HG03175 (cell line): ENCODE measurements around the gene TEDC2.
"Not testable (repeated sequence)": the region's sequence is repeated elsewhere in the genome, so short reads cannot be mapped to it uniquely, and the experiment has no call there.

ENCODE experiments used
- ATAC-seq: cut with Tn5 transposase; IDR thresholded peaks from one replicate; pipeline ENCODE4 v1.9.1; 2021; ENCODE audit warnings: mild to moderate bottlenecking, moderate library complexity; ENCODE audit not compliant: unreplicated experiment

Gene TEDC2, protein sequence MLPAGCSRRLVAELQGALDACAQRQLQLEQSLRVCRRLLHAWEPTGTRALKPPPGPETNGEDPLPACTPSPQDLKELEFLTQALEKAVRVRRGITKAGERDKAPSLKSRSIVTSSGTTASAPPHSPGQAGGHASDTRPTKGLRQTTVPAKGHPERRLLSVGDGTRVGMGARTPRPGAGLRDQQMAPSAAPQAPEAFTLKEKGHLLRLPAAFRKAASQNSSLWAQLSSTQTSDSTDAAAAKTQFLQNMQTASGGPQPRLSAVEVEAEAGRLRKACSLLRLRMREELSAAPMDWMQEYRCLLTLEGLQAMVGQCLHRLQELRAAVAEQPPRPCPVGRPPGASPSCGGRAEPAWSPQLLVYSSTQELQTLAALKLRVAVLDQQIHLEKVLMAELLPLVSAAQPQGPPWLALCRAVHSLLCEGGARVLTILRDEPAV

DNA sequence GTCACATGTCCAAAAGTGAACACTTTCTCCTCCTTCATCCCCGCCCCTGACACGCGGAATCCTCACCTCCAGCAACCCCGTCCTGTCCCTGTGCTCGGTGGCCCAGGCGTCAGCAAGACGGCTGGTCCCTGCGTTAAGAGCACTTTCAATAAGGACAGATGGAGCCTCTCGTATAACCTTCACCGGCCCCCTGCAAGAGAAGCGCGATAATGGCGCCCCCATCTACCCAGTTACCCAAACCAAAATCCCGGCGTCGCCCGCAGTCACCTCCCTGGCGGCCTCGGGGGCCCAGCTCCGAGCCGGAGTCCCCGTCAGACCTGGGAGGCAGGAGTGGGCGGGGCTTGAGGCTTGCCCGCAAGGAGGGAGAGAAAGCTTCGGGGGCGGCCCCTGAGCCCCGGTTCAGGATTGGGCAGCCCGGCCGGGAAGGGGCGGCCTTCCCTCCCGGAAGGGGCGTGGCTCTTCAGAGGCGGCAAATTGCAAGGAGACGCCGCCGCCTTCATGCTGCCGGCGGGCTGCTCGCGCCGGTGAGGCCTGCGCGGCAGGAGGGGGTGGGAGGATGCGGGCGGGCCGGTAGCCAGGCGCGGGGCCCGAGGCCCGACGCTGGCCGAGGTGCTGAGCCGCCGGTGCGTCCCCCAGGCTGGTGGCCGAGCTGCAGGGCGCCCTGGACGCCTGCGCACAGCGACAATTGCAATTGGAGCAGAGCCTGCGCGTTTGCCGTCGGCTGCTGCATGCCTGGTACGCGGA lies at the start of gene TEDC2:
Gene TEDC2 (plus strand): TSS at position 463 of the 744 bp plus-strand sequence. CDS start 36 bp downstream, at position 499.
- peak; percentile 80 for ATAC-seq

DNA sequence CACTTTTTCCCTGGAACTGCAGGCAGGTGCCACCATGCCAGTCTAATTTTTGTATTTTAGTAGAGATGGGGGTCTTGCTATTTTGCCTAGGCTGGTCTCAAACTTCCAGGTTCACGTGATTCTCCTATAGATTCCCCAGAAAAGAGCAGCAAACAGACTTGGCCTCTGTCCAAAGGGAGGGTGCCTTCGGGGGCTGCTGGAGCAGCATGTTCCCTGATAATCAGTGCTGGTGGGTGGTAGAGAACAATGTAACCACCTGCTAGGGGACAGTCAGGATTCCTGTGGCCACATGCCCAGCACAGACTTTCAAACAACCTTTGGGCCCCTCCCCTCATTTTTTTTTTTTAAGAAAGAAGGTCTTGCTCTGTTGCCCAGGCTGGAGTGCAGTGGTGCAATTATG lies 44.8 kb upstream of the TEDC2 start:
- ATAC-seq = no peak

DNA sequence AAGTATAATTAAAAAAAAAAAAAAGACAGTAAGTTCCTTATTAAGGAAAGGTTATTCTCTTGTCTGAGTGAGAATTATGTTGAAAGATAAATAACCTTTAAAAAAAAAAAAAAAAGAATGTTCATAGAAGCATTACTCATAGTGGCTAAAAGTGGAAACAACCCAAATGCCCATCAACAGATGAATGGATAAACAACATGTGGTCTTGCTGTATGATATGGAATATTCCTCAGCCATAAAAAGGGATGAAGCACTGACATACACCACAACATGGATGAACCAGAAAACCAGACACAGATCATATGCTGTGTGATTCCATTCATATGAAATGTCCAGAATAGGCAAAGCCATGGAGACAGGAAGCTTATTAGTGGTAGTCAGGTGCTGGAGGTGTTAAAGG lies 39.9 kb upstream of the TEDC2 start:
- no peak for ATAC-seq

DNA sequence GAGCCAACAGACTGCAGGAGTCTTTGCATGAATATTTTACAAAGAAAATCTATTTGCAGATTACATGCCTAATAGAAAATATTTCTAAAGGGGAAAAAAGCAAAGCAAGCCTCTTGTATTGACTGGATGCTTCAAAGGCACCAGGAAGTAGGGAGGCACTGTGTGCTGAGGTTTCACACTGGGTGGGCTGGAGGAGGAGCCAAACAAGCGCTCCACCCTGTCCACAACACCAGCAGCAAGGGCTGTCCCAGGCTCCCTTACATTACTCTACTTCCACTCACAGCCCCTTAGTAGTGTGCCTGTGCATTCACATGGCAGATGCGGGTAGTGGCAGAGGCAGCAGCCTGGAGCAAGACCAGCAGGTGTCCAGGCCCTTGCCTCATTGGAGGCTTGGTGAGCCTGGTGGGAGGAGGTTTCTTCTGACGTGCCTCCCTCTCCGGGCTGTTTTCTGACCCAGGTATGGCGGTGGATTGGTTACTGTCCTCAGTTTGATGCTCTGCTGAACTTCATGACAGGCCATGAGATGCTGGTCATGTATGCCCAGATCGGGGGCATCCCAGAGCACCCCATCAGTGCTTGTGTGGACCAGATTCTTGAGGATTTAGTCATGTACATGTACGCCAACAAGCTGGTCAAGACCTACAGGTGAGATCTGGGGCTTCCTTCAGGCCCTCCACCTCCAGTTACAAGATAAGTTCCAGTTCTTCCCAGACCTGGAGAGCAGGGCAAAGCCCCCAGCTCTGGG lies 37.6 kb upstream of the TEDC2 start:
- ATAC-seq = no peak

DNA sequence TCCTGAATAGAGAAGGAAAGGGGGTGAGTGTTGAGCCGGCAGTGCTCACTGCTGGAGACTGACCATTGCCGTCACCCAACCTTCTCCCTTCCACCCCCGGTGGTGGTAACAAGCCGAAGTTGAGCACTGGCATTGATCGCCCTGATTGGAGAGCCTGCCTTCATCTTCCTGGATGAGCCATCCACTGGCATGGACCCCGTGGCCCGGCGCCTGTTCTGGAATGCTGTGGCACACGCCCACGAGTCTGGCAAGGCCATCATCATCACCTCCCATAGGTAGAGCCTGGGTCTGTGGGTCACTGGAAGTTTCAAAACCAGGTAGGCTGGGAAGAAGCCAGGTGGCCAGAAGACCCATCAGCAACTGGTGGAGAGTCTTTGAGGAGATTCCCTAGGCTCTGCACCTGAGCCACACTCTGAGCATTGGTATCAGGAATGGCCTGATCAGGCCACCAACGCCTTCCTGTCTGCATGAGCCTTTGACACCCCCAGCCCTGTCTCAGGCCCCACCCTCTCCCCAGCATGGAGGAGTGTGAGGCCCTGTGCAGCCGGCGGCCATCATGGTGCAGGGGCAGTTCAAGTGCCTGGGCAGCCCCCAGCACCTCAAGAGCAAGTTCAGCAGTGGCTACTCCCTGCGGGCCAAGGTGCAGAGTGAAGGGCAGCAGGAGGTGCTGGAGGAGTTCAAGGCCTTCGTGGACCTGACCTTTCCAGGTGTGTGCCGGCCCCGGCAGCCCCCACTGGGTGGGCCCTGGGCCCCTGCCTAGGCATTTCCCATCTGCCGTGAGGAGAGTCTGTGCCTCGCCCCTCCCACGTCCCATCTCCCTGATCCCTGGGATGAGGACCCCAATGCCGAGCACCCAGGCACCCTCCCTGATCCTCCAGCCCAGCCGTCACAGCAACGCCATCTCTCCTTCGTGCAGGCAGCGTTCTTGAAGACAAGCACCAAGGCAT lies 35.6 kb upstream of the TEDC2 start:
- ATAC-seq = no peak

DNA sequence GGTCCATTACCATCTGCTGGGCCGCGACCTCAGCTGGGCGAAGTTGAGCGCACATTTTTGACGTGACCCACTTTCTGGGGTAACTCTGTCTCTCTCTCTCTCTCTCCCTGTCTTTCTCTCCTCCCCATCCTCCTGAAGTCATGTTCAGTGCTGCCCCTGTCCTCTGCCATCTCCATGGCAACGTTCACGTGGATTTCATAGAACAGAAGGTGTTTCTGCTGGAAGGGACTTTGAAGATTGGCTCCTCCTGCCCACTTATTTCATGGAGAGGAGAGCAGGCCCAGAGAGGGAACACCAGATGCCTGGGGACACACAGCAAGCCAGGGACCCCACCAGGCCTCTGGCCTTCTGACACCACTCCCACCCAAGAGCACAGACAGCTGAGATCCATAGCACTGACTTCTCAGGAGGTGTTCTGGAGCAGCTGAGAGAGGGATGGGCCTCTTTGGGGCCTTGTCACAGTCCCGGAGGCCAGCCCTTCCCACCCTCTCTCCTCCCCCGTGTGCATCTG lies 34.8 kb upstream of the TEDC2 start:
- no peak for ATAC-seq

DNA sequence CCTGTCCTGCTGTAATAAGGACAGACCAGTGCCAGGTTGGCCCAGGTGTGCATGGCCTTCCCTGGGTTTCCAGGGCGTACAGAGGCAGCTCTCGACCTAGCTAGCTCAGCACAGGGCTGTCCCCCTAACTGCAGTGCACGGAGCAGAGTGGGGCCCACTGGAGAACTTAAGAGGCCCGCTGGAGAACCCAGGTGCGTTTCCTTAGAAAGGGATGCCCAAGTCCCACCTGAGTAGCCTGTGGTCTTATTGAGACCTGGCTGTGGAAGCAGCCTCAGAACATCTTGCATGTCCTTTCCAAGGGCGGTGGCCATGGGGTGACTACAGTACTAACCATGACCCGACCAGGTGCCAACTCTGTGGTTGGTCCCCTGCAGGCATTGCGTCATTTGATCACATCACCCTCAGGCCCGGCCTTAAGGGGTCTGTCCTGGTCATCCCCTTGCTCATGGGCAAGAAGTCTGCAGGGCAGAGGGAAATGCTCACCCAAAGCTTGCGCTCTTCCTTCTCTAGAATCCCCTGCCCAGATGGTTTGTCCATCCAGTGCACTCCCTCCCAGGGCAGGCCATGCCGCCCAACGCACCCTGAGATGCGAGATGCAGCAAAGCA lies 34.0 kb upstream of the TEDC2 start:
- ATAC-seq = no peak

DNA sequence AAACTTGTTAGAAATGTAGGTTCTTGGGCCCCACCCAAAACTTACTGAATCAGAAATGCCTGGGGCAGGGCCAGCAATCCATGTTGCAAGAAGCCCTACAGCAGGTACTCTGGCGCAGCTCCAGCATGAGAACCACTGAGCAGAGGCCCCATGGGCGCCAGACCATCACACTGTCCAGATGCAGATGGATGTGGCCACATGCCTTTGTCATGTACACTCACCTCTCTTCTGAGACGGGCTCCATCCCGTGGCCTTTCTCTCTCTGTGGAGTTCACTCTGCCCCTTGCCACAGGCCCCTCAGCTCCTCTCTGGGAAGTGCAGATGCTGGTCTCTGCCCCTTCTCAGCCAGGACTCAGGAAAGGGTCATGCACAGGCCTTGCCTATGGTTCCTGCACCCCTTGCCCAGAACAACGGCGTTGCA lies 33.0 kb upstream of the TEDC2 start:
- ATAC-seq = no peak

DNA sequence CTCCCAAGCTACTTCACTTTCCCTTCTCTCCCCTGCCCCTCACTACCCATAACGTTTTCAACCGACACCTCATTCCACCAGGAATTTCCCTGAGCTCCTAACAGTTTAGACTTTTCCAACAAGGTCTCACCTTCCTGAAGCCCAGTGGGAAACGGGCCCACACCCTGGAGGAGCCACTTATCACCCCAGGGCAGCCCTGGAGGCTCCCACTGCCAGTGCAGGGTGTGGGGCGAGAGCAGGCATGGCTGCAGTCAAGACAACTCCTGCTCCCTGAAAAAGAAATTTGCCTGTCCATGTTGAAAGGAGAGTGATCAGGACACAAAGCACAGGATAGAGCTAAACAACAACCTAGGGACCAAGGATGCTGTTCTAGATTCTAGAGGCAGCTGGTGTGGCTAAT lies 32.4 kb upstream of the TEDC2 start:
- no peak for ATAC-seq

DNA sequence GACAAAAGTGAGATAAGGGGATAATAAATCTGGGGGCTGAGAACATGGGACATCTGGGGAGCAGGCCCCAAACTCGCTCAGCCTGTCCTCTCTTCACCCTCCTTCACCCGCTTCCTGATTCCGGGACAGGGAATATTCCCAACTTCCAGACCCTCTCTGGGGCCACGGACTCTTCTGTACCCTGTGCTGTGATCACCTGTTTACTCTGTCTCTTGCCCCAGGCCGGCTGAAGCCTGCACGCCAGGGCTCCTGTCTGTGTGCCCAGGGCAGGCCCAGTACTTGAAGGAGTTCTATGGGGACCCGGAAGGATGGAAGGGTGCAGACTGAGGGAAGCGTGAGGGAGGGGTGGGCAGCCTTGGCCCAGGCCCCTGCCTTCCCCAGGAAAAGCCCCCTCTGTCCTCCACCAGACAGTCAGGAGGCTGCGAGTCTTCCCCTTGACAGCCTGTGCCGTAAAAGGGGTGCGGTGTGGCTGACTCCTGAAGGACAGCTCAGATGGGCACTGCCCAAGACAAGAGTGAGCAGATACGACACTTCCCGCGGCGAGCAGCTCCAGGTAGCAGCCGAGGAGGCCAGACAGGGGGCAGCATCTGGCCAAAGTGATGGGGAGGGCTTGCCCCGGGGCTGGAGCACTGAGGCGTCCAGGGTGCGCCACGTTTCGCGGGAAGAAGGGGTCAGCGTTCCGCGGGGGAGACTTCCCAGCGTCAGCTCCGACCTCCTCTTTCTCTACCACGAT lies 31.7 kb upstream of the TEDC2 start:
- ATAC-seq = no peak

DNA sequence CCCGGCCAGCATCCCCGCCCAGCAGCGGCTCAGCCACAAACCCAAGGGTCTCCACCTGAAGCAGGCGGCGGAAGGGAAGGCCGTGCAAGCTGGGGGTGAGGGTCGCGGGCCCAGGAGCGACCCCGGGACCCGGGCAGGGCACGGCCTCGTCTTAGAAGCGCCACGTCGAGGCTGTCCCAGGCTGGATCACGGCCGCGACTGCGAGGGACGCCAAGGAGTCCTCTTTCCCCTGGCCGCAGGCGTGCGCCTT lies 31.2 kb upstream of the TEDC2 start:
- peak; percentile 25 for ATAC-seq

DNA sequence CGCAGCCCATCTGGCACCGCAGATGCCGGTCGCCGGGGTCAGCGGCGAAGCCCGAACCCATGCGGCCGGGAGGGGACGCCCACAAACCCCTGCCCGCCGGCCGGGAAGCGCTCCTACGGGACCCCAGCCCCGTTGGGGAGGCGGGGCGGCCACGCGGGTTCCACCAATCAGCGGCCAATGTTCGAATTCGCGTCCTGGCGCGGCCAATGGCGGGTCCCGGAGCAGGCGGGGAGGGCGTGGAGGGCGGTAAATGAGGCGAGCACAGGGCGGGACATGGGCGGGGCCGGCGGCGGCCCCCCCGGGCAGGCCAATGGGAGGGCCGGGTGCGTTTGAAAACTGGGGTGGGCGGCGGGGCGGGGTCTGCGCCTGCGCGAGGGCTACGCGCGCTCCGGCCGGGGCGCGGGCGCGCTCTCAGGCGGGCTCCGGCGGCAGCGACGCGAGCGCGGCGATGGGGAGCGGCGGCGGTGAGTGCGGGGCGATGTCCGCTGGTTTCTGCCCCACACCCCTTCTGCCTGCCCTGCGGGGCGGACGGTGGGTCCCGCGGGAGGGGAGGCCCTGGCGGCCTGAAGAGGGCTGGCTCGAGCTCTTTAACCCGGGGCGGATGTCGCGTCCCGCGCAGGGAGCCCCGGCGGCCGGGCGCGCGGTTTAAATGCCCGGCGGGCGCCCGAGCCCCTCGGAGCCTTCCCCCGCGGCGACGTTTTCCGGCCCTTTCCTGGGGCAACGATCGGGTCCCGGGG lies 30.7 kb upstream of the TEDC2 start, which contains the start of gene CCNF:
Gene CCNF (plus strand): TSS at position 414 of the 737 bp plus-strand sequence. CDS start 35 bp downstream, at position 449.
- ATAC-seq = peak; percentile 83

DNA sequence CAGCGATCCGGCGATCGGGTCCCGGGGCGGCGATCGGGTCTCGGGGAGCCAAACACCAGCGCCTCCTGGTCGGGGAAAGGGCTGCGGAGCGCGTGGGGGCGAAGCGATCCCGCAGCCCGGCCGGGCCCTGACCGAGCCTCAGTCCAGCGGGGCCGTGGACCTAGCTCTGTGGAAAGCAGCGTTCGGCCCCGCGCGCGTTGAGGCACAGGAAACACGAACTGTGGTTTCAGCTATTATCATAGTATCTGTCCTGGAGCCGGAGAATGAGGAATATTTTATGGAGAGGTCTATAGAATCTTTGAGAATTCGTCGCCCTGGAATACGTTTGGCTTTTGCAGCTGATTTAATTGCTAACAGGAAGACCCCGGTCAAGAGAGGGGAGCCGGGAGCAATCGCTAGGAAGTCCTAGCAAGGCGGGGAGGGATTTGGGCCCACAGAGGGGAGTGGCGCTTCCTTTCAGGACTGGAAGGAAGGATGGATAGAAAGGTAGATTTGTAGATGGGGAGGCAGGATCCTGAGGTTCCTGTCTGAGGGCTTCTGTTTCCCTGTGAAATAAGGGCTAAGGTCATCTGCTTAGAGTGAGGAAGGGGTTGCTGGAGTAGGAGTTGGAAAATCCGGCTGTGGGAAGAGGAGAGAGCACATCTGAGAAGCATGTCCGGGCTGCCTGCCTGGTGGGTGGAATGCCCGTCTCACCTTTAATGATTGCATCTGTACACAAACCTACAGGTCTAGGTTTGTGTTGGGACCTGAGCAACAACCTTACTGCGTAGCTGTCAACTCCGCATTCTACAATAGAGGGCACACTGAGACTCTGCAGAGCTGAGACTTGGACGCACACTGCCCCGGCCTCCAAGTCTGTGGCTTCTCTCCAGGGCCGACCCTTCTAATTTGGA lies 29.9 kb upstream of the TEDC2 start:
- ATAC-seq = peak; percentile 16

DNA sequence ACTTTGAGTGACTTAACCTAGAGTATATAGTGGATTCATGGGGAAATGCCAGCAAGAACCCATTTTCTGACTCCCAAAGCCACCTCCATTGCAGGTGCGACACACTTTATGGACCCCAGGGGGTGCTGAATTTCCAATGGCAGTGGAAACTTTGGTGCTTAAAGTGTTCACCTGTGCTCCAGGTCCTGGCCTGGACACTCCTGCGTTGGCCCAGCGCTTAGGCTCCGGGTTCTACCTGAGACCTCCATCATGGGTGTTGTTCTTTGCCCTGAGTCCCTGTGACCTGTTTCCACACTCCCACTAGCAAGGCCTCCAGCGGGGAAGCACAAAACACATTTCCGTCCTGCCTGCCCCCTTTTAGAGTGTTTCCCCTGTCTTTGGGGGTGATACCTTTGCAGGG lies 27.6 kb upstream of the TEDC2 start:
- no peak for ATAC-seq

DNA sequence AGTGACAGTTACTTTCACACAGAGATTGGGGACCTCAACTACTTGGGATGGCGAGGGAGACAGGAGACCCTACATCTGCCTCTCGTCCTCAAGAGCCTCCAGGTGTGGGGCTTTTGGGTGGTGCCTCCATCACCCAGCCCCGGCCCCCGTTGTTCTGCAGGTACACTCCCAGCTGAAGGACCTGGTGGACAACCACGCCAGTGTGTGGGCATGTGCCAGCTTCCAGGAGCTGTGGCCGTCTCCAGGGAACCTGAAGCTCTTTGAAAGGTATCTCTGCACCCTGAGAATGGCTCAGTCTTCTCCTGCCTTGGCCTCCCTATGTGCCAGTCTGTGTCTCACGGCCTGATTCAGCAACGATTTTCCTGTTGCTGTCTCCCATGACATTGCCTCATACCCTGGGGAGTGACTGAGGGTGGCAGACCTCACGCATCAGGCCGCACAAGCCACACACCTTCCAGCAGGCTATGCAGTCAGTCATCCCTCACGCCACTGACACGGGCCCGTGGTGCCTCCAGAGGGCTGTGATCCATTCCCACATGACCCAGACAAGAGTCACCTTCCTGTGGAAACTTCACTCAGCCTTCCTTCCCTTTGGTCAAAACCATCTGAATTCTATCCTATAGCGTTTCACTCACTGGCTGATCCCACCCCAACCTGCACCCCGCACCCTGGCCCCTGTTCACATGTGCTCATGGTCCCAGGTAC lies 27.0 kb upstream of the TEDC2 start:
- no peak for ATAC-seq

DNA sequence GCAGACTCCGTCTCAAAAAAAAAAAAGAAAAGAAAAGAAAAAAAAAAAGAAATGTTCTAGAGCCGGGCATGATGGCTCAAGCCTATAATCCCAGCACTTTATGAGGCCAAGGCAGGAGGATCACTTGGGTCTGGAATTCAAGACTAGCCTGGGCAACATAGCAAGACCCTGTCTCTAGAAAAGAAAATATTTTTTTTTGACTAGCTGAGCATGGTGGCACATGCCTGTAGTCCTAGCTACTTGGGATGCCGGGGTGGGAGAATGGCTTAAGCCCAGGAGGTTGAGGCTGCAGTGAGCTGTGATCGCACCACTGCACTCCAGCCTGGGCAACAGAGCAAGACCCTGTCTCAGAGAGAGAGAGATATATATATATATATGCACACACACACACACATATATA lies 24.7 kb upstream of the TEDC2 start:
- not testable (repeated sequence) for ATAC-seq

DNA sequence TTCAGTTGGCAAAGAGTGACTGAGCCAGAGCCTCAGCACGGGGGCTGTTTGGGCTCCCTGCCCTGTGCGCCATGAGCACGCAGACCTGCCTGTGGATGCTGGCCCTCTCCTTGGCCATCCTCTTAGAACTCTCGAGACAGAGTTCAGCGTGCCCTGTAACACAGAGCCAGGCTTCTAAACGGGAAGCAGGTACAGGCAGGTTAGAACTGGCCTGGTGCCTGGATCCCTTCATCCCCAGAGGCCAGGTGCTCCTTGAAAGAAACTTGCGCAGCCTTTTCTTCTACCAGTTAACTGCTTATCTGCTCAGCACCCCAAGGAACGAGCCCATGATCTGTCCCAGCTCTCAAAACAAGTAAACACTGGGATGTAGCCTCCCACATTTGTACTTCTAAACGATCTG lies 23.8 kb upstream of the TEDC2 start:
- ATAC-seq = no peak
